Stimulated activated CD8-positive, alpha-beta memory T cell treated with anti-CD3 and anti-CD28 coated beads, Interleukin-12 subunit alpha, Interleukin-12 subunit beta, amount 100 ng/mL, for 4 hours (primary cell): ENCODE data around the gene IGF2.
A peak's percentile ranks its signal among the peaks of the same experiment; 100 is the strongest.
"Not testable (repeated sequence)": the region's sequence is repeated elsewhere in the genome, so short reads cannot be mapped to it uniquely, and the experiment has no call there.

ENCODE experiments used
- DNase-seq: peaks from one replicate; pipeline ENCODE4 v3.0.0-alpha.2; 2020; ENCODE audit warnings: low read depth

The IGF2 gene, protein sequence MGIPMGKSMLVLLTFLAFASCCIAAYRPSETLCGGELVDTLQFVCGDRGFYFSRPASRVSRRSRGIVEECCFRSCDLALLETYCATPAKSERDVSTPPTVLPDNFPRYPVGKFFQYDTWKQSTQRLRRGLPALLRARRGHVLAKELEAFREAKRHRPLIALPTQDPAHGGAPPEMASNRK

DNA sequence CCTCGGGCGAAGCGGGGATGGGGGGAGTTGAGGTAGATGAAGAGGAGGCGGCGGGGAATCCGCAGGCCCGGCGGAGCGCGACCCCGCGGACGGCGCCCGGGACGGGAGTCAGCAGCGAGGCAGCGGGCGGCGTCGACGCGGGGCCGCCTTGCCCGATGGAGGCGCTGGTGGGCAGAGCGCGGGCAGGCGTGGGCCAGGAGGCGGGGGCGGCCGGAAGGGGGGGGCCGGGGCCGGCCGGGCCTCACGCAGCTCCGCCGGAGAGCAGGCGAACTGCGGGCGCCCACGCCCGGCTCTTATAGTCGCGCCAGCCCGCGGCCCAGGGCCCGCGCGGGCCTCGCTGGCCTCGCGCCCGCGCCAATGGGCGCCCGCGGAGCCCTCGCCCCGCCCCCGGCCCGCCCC lies at the start of gene IGF2:
TSS of gene IGF2 (minus strand) at position 267 of the 399 bp plus-strand sequence. CDS start 3,866 bp downstream, outside the sequence.
- DNase-seq = no peak

DNA sequence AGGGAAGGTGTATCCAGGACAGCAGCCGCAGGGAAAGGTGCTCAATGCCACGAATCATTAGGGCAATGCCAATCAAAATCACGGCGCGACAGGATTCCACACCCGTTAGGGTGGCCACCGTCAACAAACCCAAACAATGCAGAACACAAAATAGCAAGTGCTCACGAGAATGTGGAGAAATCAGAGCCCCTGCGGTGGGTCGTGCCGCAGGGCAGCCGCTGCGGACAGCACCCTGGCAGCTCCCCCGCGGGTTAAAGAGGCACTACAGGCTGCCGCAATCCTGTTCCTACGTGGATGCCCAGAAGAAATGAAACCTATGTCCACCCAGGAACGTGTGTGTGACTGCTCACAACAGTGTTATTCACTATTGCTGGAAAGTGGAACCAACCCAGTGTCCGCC lies 49.6 kb upstream of the IGF2 start:
- DNase-seq = no peak

DNA sequence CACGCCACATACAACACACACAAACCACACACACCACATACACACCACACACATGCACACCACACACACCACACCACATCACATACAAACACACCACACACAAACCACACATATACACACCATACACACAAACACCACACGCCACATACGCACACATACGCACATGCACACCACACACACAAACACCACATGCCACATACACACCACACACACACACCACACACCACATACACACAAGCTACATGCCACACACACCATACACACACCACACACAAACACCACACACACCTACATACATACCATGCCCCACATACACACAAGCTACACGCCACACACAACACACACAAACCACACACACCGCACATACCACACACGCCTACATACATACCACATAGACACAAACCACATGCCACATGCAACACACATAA lies 48.1 kb upstream of the IGF2 start:
- DNase-seq = no peak

DNA sequence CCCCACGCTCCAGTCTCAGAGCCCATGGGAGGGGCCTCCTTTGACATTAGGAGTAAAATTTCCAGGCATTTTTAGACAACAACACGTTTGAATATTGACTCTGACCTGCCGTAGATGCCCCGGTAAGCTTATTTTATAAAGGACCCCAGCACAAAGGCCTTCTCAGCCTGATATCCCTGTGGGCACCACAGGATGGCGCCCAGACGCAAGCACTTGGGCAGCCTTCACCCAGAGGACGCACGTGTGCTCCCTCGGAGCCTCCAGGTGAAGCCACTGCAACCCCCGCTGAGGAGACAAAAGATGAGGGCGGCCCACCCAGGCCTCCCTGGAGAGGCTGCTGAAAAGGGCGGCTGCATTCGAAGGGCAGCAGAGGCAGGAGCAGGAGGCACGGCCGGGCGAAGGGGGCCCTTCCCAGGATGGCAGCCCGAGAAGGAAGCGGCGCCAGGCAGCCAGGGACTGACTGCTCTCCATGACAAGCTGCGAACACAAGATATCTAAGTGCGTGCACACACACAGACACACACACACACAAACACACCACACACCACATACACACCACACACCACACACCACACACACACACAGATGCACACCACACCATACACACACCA lies 47.6 kb upstream of the IGF2 start:
- DNase-seq = peak; percentile 28

DNA sequence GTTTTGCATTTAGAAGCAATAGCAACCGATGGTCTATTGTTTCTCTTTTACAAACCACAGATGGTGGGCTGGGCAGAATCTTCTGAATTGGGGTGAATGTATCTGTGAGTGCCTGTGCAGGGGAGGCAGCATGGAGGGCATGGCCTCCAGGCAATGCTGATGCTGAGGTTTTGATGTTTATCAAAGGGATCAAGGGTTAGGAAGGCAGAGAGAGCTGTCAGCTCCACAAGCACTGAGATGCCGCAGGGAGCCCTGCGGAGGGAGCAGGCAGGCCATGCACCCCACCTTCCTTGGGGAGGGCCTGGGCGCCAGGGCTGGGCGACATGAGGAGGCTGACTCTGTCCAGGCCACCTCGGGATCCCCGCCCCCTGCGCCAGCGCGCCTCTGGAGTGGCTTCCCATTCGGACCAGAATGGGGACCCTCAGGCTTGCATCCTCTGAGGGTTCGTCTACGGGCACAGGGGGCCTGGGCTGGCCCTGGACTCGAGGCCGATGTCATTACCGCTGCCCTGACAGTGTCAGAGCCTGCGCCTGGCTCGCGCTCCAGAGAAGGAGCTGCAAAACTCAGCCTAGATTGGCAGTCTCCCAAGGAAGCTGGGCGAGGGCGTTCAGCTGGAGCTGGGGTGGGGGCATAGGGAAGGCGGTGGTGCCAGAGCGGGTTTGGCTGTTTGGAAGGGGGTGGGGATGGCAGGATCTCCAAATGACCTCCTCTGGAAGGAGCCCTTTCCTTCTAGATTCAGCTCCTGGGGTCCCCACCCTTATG lies 46.3 kb upstream of the IGF2 start:
- no peak for DNase-seq

DNA sequence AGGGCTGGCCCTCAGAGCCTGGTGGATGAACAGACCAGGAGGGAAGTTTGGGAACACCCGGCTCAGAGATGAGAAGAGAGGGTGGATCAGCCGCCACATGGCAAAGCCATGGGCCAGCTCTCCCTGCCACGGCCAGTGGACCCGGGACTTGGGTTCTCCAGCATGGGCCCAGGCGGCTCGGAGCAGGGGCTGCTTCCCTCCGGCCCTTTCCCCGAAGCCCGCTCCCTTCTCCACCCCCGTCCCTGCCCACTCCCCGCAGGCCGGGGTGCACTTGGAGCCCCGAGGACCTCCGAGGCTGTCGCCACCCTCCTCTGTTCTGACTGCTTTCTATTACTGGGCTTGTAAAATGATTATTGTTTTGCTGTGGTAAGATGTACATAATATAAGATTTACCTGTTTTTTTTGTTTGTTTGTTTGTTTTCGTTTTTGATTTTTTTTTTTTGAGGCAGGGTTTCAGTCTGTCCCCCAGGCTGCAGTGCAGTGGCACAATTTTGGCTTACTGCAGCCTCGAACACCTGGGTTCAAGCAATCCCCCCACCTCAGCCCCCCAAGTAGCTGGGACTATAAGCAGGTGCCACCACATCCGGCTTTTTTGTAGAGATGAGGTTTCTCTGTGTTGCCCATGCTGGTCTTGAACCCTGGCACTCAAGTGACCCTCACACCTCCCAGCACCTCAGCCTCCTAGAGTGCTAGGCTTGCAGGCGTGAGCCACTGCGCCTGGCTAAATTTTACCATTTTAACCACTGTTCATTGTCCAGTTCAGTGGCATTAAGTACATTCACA lies 43.7 kb upstream of the IGF2 start:
- no peak for DNase-seq

DNA sequence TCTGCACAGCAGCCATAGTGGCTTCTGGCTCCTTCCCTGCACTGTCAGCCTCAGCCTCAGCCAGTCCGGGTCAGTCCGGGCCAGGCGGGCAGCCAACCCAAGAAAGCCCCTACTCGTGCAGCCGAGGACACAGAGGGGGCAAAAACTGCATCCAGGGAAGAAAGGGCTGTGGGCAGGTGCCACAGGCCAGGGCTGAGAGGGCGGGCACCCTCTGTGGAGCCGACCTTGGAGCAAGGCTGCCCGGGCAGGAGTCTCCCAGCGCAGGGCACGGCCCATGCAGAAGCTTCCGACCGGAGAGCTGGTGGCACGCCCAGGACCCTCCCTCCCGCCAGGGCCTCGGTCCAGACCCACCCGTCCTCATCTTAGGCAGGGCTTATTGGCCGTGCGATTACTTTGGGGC lies 42.9 kb upstream of the IGF2 start:
- no peak for DNase-seq

DNA sequence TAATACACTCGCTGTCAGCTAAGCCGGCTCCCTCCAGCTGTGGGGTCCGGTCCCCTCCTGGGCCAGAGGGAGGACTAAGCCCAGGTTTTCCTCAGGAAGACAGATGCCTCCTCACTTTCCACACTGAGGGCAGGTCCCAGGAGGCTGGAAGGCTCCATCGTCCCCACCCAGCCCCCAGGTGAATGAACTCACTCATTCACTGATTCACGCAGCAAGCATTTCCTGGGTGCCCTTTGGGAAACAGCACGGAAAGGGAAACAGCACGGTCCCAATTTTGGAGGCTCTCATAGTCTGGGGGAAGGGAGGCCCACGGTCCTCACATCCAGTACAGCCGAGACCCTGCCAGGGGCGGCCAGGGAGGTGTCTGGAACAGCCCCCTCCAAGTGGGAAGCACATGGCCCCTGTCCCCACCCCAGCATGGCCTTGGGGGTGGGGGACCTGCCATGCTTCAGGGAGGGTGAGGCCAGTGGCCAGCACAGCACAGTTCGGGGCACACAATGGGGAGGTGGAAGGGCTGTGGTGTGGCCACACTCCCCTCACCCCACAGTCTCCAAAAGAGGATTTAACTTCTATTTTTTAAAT lies 41.7 kb upstream of the IGF2 start:
- DNase-seq = no peak

DNA sequence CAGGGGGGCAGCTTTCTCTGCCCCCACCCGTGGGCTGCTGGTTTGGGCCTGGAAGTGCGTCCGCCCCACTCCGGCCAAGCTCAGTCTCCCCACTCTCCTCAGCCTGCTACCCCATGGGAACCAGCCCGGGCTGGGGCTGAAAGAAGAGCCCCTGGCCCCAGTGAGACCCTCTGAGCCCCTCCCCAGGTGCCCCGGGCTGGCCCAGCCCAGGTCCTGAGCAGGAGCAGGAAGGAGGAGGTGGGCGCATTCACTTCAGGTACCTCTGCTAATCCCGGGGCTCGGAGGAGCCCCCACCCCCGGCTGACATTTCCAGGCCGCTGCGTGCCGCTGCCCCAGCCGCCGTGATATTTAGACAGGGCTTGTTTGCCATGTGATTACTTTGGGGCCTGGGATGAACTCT lies 41.2 kb upstream of the IGF2 start:
- no peak for DNase-seq

DNA sequence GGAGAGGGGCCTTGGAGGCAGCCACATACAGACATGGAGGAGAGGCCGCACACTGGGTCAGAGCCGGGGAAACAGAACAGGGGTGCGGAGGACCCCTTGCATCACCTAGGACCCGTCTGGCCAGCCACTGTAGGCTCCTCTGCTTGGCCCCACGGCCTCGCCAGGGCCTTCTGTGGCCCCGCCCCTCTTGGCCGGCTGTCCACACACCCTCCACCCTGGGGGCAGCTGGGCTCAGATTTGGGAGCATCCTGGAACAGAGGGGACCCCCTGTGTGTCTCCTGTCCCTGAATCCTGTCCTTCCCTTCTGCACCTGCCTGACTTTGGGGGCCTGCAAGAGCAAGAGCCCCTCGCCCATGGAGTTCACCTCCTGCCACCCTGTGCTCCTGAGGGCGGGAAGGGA lies 40.3 kb upstream of the IGF2 start:
- no peak for DNase-seq

DNA sequence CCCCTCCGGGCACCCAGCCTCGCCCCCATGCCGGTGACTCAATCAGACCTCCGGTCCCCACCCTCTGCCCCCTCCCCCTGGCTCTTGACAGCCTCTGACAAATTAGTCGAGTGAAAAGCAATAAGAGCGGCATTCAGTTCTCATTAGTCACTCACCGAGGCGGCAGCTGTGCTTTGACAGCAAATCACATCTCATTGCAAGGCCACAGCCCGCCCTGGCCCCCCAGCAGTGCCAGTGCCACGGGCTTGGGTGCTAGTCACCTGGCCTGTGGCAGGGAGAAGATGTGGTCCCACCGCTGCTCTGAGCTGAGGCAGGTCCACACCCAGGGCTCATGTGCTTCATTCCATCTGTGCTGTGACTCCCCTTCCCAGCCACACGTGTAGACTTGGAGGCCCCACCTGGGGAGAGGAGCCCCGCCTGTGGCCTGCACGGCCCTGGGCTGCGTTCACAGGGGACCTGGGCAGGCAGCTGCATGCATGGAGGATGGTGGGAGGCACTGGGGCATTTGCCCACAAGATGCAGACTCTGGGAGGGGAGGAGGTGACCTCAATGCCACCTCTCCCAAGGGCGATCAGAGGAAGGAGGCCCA lies 39.8 kb upstream of the IGF2 start:
- no peak for DNase-seq

DNA sequence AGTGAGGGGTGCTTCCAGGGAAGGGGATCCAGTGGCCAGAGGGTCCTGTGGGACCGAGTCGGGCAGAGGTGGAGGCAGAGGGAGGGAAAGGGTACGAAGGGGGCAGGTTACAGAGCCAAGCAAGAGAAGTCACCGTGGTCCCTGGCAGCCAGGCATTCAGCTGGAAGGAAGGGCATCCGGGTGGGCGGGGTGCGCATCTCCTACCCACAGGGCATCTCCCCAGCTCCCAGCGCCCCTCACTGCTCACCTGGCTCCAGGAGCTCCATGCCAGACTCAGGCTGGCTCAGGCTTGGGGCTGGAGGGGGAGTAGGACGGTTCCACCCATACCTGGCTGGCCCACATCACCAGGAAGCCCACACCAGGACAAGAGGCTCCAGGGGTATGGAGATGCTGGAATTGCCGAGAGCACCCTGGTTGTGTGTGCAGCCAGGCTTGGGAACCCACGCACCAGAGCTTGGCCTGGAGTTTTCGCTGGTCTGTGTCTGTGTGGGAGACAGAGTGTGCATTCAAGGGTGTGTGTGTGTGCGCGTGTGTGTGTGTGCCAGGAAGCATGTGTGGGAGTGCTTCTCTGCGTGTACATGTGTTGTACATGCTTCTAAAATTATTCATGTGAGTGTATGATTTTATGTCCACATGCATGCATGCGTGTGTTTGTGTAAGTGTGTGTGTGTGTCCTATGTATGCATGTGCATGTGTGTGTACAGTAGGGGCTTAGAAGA lies 39.0 kb upstream of the IGF2 start:
- not testable (repeated sequence) for DNase-seq

DNA sequence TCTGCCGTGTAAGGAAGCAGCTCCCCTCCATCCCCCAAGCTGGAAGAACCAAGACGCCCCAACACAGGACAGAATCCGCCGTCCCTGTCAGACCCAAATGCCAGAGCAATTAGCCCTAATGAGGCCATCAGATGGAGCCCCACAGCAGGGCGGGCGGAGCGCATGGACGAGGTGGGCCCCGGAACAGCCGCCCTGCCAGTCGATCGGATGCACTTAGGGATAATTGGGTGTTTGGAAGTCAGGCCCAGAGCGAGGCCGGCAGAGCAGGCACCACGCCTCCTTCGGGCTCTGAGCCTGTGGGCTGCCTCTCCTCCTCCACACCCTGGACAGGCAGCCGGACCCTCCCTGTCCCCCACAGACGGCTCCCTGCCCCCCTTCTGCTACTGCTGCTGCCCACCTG lies 37.9 kb upstream of the IGF2 start:
- DNase-seq = no peak

DNA sequence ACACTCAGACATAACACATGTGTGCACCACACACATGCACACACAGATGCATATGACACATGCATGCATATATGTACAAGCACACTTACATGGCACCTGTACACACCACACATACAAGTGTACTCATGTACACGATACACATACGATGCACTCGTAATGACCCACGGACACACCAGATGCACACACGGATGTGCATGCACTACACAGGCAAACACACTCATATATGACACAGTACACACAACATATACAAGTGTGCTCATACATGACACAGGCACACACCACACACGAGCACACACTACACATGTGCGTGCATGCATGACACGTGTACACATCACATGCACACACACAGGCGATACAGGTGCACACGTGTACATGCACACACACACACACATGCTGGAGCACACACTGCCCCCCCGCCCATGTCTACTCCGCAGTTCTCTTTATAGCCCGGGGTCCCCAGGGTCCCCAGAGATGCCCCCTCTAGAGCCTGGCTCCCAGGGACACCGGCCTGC lies 37.3 kb upstream of the IGF2 start:
- no peak for DNase-seq

DNA sequence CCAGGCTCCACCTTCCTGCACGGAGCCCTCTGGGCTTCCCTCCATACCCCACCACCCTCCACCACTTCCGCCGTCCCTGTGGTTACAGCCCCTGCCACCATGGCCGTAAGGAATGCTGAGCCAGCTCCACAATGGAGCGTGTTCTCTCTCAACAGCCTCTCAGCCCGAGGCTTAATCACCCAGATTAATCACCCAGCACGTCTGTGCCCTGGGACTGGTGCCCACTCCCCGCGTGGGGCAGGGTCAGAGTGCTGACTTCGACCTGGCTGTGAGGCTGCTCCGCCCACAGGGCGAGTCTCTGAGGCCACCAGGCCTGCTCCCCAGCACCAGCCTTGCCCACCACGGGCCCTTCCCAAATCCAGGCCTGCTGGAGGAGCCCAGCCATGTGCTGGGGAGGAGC lies 36.5 kb upstream of the IGF2 start:
- DNase-seq = no peak

DNA sequence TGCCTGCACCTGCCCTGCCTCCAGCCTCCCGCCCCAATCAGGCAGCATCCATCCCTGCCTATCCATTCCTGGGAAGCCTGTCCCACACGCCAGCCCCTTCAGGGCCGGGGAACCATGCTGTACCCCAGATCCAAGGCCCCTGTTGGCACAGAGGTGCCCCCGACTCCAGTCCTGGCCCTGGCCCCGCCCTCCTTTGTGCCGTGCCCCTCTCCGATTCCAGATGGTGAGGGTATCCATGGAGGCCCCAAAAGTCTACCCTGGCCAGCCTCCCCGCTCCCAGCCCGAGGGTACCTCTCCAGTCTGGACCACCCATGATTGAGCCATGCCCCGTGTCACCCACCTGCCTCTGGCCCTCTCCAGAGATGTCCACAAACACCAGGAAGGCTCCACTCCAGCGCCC lies 35.2 kb upstream of the IGF2 start:
- DNase-seq = no peak

DNA sequence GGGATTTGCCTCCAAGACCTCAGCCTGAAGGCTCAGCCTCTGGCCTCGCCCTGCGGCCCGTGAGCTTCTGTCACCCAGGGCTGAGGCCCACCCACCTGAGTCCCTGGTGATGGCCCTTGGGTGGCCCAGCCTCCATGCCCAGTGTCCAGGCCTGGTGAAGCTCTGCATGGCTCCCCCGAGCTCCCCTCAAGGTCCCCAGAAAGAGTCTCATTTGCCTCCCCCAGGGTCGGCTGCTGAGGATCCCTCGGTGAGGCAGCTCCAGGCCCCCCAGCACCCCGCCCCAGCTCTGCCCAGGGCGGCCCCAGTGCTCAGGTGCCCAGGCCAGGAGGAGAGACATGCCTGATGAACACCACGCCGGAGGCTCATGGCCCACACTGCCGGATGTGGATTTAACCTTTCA lies 34.6 kb upstream of the IGF2 start:
- no peak for DNase-seq

DNA sequence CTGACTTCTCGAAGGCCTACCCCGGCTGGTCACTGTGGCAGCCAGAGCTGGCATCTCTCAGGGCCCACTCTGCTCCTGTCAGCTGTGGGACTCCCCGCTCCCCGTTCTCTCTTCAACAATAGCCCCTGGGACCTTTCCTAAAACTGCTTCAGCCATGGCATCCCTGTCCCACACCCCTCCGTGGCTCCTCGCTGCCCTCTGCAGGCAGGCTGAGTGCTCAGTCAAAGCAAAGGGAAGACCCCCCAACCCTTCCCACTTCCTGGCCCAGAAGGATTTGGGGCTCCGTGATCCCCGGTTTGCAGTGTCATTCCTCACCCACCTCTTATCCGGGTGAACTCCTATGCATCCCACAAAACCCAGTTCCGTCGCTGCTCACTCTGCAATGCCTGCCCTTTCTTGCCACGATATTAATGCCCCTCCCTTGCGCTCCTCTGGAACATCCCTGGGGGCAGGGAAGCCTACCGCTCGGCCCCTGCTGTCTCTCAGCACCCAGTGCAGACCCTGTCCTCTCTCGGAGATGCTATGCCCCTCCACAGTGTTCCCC lies 34.0 kb upstream of the IGF2 start:
- DNase-seq = no peak

DNA sequence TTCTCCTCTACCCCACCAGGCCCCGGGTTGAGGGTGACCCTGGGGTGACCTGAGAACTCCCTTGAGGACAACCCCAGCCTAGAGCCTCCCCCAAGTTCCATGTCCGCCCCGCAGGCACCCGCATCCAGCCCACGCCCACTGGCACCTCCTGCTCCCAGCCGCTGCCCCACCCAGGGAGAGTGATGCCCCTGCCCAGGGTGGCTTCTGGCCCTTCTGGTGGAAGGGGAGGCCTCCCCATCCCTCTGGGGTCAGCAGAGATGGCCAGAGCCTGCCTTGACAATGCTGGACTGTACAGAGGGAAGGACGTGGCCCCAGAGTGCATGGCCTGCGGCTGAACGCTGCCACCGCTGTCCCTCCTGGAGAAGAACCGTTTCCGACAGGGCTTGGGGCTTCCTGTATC lies 33.5 kb upstream of the IGF2 start:
- no peak for DNase-seq

DNA sequence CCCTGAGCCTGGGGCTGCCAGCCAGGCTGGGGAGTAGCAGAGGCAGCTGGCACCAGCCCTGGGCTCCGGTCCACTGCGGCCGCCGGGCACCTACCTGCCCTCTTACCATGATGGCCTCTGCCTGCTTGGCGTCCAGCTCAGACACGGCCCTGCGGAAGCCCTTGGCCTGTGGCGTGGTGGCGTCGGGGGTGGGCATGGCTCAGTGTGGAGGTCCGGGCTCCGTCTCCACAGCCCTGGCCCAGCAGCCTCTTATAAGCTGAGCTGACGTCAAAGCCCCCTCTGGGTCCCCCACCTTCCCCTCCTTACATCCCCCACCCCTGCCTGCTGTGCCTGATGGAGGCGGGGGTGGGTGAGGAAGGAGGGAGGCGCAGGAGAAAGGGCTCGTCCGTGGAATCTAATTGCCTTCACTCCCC lies 32.4 kb upstream of the IGF2 start, which contains the start of gene TH:
TSS of gene TH (minus strand) at position 225 of the 413 bp plus-strand sequence. CDS start at position 196, 29 bp downstream.
- DNase-seq = no peak
